NCI-H345 (cell line): ENCODE measurements around the gene ZNF165.
"Not testable (repeated sequence)": the region's sequence is repeated elsewhere in the genome, so short reads cannot be mapped to it uniquely, and the experiment has no call there.

ENCODE experiments used
- DNase-seq: peaks from one replicate; lab custom pipeline; 2025; lab: John Stamatoyannopoulos, UW

The ZNF165 gene

GRCh38 chr6:28122283-28122682, 41.9 kb downstream of the ZNF165 start:
- DNase-seq: not testable (repeated sequence)

GRCh38 chr6:28124350-28124970, 44.1 kb downstream of the ZNF165 start, which contains the start of gene ZSCAN16:
ZSCAN16 (plus strand) TSS chr6:28124609; CDS start chr6:28125444, 835 bp downstream.
- peak; percentile 93 for DNase-seq

- DNase-seq: no peak
Measured at GRCh38 chr6:28124971-28125353, 44.6 kb downstream of the ZNF165 start.

GRCh38 chr6:28125401-28125800, 45.0 kb downstream of the ZNF165 start:
- DNase-seq: no peak

- DNase-seq: peak; percentile 30
Measured at GRCh38 chr6:28134015-28134414, 53.6 kb downstream of the ZNF165 start.

- no peak for DNase-seq
Measured at GRCh38 chr6:28134716-28135115, 54.3 kb downstream of the ZNF165 start.

- no peak for DNase-seq
Measured at GRCh38 chr6:28135393-28135792, 55.0 kb downstream of the ZNF165 start.

- DNase-seq: peak; percentile 91
Measured at GRCh38 chr6:28136585-28137504, 56.5 kb downstream of the ZNF165 start.

GRCh38 chr6:28137505-28137981, 57.2 kb downstream of the ZNF165 start:
- peak; percentile 5 for DNase-seq
